Measurements from ENCODE around the gene ARMC12.

DNA sequence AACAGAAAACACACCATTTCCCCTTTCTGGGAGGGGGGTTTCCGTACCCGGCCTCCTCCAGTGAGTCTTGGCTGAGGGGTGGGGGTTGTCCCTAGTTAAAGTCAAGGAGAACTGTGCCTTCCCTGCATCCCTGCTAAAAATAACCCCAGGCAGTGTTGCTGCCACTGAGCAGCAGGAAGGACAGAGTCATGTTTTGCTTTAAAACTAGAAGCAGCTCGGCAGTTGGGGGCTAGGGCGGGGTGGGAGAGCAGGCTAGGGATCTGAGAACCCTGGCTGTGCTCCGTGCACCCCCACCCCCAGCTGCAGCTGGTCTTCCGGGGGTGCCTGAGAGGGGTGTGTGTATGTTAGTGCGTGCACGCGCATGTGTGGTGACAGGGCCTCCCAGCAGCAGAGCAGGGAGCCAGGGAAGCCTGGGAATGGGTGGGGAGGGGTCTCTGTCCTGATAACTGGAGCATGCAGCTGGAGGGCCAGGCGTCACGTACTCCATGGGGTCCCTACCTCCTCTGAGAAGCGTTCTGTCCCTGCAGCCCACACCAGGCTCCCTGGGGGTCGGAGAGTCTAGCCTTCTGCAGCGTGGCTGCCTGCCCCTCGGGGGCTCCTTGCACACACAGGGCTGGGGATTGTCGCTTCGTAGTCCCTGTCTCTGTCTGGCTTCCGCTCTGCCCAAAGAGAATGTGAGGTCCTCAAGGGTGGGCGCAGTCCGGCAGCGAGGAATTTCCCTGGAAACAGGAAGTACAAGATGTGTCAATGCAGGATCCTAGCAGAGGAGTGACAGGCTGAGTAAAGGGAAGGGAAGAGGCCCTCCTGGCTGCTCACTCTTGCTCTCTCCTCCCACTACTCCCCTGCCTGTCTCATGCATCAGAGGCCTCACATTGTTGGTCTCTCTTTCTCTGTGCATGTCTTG lies 16.8 kb upstream of the ARMC12 start:
- TF ChIP-seq EZH2 (IDR thresholded peaks at IDR 0.05) (no peak), POLR2AphosphoS5 (IDR thresholded peaks at IDR 0.05; ENCODE audit: borderline replicate concordance, low read depth, low read length) (0 out of 2 replicates have a peak, but pooled peaks have one; percentile 12), FOXP2 (optimal IDR thresholded peaks at IDR 0.05; ENCODE audit: control extremely low read depth, extremely low read length, insufficient read depth) (peak; percentile 71)

Measured in SK-N-MC (cell line).